Measurements from ENCODE around the gene GALNT13. TPM values are rescaled to one million over a fixed set of nuclear protein-coding genes. Genes with fewer than 3 reads are reported as not detected.

Gene GALNT13
- total and polyA plus RNA-seq, 10 of the 15 experiments (the other 5 are each of a cell fraction or from before 2014, with no cell fraction given) = 0.04 TPM; not detected in 9

GRCh38 chr2:153891051-153891450, 19.3 kb downstream of the GALNT13 start:
- TF ChIP-seq GATAD2B (conservative IDR thresholded peaks at IDR 0.05; ENCODE audit: low read depth) (no peak), PML (IDR thresholded peaks at IDR 0.05; ENCODE audit: low read length) (no peak), PKNOX1 (IDR thresholded peaks at IDR 0.05) (no peak), TCF7 (IDR thresholded peaks at IDR 0.05; ENCODE audit: borderline replicate concordance) (no peak)
- no peaks in the 10 kb centered on the region for H3K4me1 ChIP-seq (ENCODE audit: control insufficient read depth, insufficient read depth, low read length)
- ChIA-PET SMC1A (ENCODE audit: uncharacterized antibody, unreplicated experiment) (no interaction called here), RAD21 (ENCODE audit: unreplicated experiment) (no interaction called here), CTCF (no interaction called here), POLR2A (no interaction called here)
- ATAC-seq = no peak
- H3K27me3 ChIP-seq (replicated peaks in 1 of 2; ENCODE audit: control insufficient read depth in 2 of 2, insufficient read depth in 2 of 2, low read length in 1 of 2) = no peaks in the 10 kb centered on the region
- H4K20me1 ChIP-seq (ENCODE audit: control insufficient read depth, insufficient read depth) = no peaks in the 10 kb centered on the region
- no peaks in the 10 kb centered on the region for H3K79me2 ChIP-seq (ENCODE audit: control insufficient read depth, insufficient read depth, low read length)
- no TSS peak for BruUV-seq (replicated peaks)
- FAIRE-seq = no peak
- DNase-seq (ENCODE audit: low read depth, low spot score) = no peak
- no peaks in the 10 kb centered on the region for H3K36me3 ChIP-seq (ENCODE audit: control insufficient read depth in 2 of 2, insufficient read depth in 2 of 2, low read length in 1 of 2)
- intact Hi-C loops (cut with micrococcal nuclease; ENCODE audit: unreplicated experiment) = no loop called here
- in situ Hi-C loops (cut with MboI) = no loop called here
- no peak overlapping the region for H2AFZ ChIP-seq (ENCODE audit: control insufficient read depth, low read depth, low read length)
- no peak overlapping the region for H3K9ac ChIP-seq (ENCODE audit: control insufficient read depth, insufficient read depth, low read length)
- H3K27ac ChIP-seq (ENCODE audit: control insufficient read depth, insufficient read depth) = no peak overlapping the region
- H3K4me3 ChIP-seq = no peak overlapping the region
- no peaks in the 10 kb centered on the region for H3K9me3 ChIP-seq (replicated peaks; ENCODE audit: control insufficient read depth, insufficient read depth, low read length)
- H3K4me2 ChIP-seq (ENCODE audit: control insufficient read depth, insufficient read depth) = no peak overlapping the region

DNA sequence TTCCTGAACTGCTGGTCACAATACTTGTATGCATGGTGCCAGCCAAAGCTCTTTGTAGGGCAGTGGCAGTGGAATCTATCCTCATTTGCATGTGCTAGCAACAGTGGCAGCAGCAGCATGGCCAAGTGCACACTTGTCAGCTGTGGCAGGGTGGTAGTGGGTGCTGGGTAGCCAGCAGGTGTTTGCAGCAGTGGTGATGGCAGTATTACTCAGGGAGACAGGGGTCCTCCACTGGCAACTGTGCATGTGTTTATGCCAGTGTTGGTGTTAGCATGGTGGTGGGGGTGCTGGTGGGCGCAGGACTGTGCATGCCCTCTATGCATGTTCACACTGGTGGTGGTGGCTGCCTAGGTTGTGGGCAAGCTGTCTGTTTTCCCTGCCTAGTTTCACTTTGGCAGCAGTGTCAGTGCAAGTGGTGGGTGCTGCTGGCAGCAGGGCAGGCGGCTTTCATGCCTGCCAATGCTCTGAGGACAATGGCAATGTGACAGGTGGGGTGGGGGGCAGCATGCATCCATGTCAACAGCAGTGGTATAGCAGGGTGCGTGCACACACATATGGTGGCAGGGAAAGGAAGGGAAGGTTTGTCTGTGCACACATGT, 41.2 kb downstream of the GALNT13 start:
- ChIA-PET POLR2A (no interaction called here), SMC1A (ENCODE audit: uncharacterized antibody, unreplicated experiment) (no interaction called here), CTCF (no interaction called here), RAD21 (ENCODE audit: unreplicated experiment) (no interaction called here)
- Histone ChIP-seq H3K27ac (ENCODE audit: control insufficient read depth, insufficient read depth) (no peak overlapping the region), H3K79me2 (ENCODE audit: control insufficient read depth, insufficient read depth, low read length) (no peaks in the 10 kb centered on the region), H3K4me2 (ENCODE audit: control insufficient read depth, insufficient read depth) (no peak overlapping the region), H3K9ac (ENCODE audit: control insufficient read depth, insufficient read depth, low read length) (no peak overlapping the region), H3K36me3 (ENCODE audit: control insufficient read depth in 2 of 2, insufficient read depth in 2 of 2, low read length in 1 of 2) (no peaks in the 10 kb centered on the region), H3K4me1 (ENCODE audit: control insufficient read depth, insufficient read depth, low read length) (no peaks in the 10 kb centered on the region), H3K9me3 (replicated peaks; ENCODE audit: control insufficient read depth, insufficient read depth, low read length) (no peaks in the 10 kb centered on the region), H2AFZ (ENCODE audit: control insufficient read depth, low read depth, low read length) (no peak overlapping the region), H4K20me1 (ENCODE audit: control insufficient read depth, insufficient read depth) (no peaks in the 10 kb centered on the region), H3K27me3 (replicated peaks in 1 of 2; ENCODE audit: control insufficient read depth in 2 of 2, insufficient read depth in 2 of 2, low read length in 1 of 2) (no peaks in the 10 kb centered on the region), H3K4me3 (no peak overlapping the region)
- 0% methylated on average over 3 of the region's 3 CpGs for WGBS (ENCODE audit: insufficient coverage, insufficient replicate concordance, low lambda C conversion rate, missing lambda C conversion rate)
- ATAC-seq (no peak), DNase-seq (ENCODE audit: low read depth, low spot score) (no peak), FAIRE-seq (no peak)
- BruUV-seq (replicated peaks) = no TSS peak
- in situ Hi-C loops (cut with MboI) (no loop called here), intact Hi-C loops (cut with micrococcal nuclease; ENCODE audit: unreplicated experiment) (no loop called here)
- TF ChIP-seq CHD4 (IDR thresholded peaks at IDR 0.05) = no peak
- no peak for TF ChIP-seq MLLT1 (IDR thresholded peaks at IDR 0.05)
- TF ChIP-seq STAT3 (IDR thresholded peaks at IDR 0.05; ENCODE audit: low read depth, low read length) = no peak
- no peak for TF ChIP-seq PRDM15 (CRISPR knock-in tag; IDR thresholded peaks at IDR 0.05)
- TF ChIP-seq BHLHE40 (IDR thresholded peaks at IDR 0.05; ENCODE audit: borderline replicate concordance in 1 of 2, low read depth in 2 of 2, low read length in 1 of 2) = no peak
- no peak for TF ChIP-seq JUND (IDR thresholded peaks at IDR 0.05; ENCODE audit: low read depth, low read length)
- no peak for TF ChIP-seq EED (IDR thresholded peaks at IDR 0.05; ENCODE audit: low read depth)
- no peak for TF ChIP-seq TCF7 (IDR thresholded peaks at IDR 0.05; ENCODE audit: borderline replicate concordance)
- TF ChIP-seq BCL11A (IDR thresholded peaks at IDR 0.05; ENCODE audit: low read depth, low read length) = no peak

Data from GM12878 (cell line).